IMR-90 (cell line): ENCODE measurements around the gene KRT74. TPM values are rescaled to one million over a fixed set of nuclear protein-coding genes. Genes with fewer than 3 reads are reported as not detected.

ENCODE experiments used
- ATAC-seq: fragments of 200-7000 bp; cut with Tn5 transposase; 2 replicates; pipeline ENCODE4 v1.9.1; 2020; ENCODE audit warnings: low read depth, mild to moderate bottlenecking, moderate library complexity
- BruUV-seq: library from RNA; stranded (reverse); fragments of 400-500 nt; replicated peaks from 2 replicates; lab custom pipeline; 2021; lab: Mats Ljungman, UMichigan
- CTCF ChIA-PET: fragments of 300-600 bp; formaldehyde crosslinking; extraction: SDS; loops from one replicate; lab custom pipeline; 2021; ENCODE audit warnings: antibody characterized with exemption; lab: Yijun Ruan, JAX
- POLR2A ChIA-PET: fragments of 300-600 bp; sonication (Branson Sonifier 250); formaldehyde crosslinking; loops from one replicate; lab custom pipeline; 2022; ENCODE audit warnings: antibody characterized with exemption; ENCODE audit not compliant: unreplicated experiment; lab: Charles Lee
- DNase-seq: peaks from one replicate; pipeline ENCODE4 v3.0.0; 2013
- H2AFZ ChIP-seq: replicated peaks from 2 replicates; pipeline ENCODE3; 2013; ENCODE audit warnings: low read length, mild to moderate bottlenecking; ENCODE audit not compliant: poor library complexity
- H2AK5ac ChIP-seq: 2 replicates; pipeline ENCODE4 v1.6.1; 2013; ENCODE audit warnings: low read depth, low read length, inconsistent platforms
- H2AK9ac ChIP-seq: replicated peaks from 2 replicates; pipeline ENCODE3; 2013; ENCODE audit warnings: mild to moderate bottlenecking, low read depth, low read length, moderate library complexity; ENCODE audit not compliant: poor library complexity
- H2BK120ac ChIP-seq: 2 replicates; pipeline ENCODE4 v1.6.1; 2013; ENCODE audit warnings: low read depth, low read length, inconsistent platforms
- H2BK15ac ChIP-seq: 3 replicates; pipeline ENCODE4 v1.6.1; 2013; ENCODE audit warnings: low read depth, low read length, inconsistent platforms
- H2BK20ac ChIP-seq: 2 replicates; pipeline ENCODE4 v1.6.1; 2013; ENCODE audit warnings: low read depth, mild to moderate bottlenecking, inconsistent platforms, low read length, moderate library complexity
- H2BK5ac ChIP-seq: 2 replicates; pipeline ENCODE4 v1.6.1; 2013; ENCODE audit warnings: mild to moderate bottlenecking, low read depth, low read length, inconsistent platforms; ENCODE audit not compliant: poor library complexity, severe bottlenecking
- H3K14ac ChIP-seq: replicated peaks from 2 replicates; pipeline ENCODE4 v1.6.1; 2013; ENCODE audit warnings: low read depth, low read length, inconsistent platforms
- H3K18ac ChIP-seq: 2 replicates; pipeline ENCODE4 v1.6.1; 2013; ENCODE audit warnings: low read depth, low read length, control low read depth
- H3K23ac ChIP-seq: 2 replicates; pipeline ENCODE4 v1.6.1; 2013; ENCODE audit warnings: low read depth, low read length, inconsistent platforms
- H3K27ac ChIP-seq: 2 replicates; pipeline ENCODE4 v1.5.1; 2013; ENCODE audit warnings: mild to moderate bottlenecking, control low read depth, low read length; ENCODE audit not compliant: insufficient read depth
- H3K27me3 ChIP-seq: 2 replicates; pipeline ENCODE4 v1.6.1; 2013; ENCODE audit warnings: low read length; ENCODE audit not compliant: control insufficient read depth, insufficient read depth
- H3K36me3 ChIP-seq: 2 replicates; pipeline ENCODE4 v1.6.1; 2013; ENCODE audit warnings: low read length, mixed read lengths; ENCODE audit not compliant: control insufficient read depth, insufficient read depth
- H3K4ac ChIP-seq: 2 replicates; pipeline ENCODE4 v1.6.1; 2013; ENCODE audit warnings: low read depth, low read length, inconsistent platforms
- H3K4me1 ChIP-seq: 2 replicates; pipeline ENCODE4 v1.6.1; 2013; ENCODE audit warnings: low read length, mixed read lengths; ENCODE audit not compliant: control insufficient read depth, insufficient read depth
- H3K4me2 ChIP-seq: 2 replicates; pipeline ENCODE4 v1.6.1; 2013; ENCODE audit warnings: low read depth, mild to moderate bottlenecking, control low read depth, low read length, moderate library complexity
- H3K4me3 ChIP-seq: 2 replicates; pipeline ENCODE4 v1.5.1; 2013; ENCODE audit warnings: low read depth, mild to moderate bottlenecking, control low read depth, low read length, moderate library complexity; ENCODE audit not compliant: insufficient read depth
- H3K56ac ChIP-seq: 2 replicates; pipeline ENCODE4 v1.6.1; 2013; ENCODE audit warnings: low read length, inconsistent platforms; ENCODE audit not compliant: insufficient read depth; ENCODE audit errors: extremely low read depth
- H3K79me1 ChIP-seq, 2 experiments: 2 replicates each; pipeline ENCODE4 v1.6.1; 2013; ENCODE audit warnings: low read length in 2 of 2, inconsistent platforms in 1 of 2, low read depth in 1 of 2
- H3K9ac ChIP-seq: 2 replicates; pipeline ENCODE4 v1.6.1; 2013; ENCODE audit warnings: low read depth, low read length, control low read depth
- H3K9me1 ChIP-seq: 2 replicates; pipeline ENCODE4 v1.6.1; 2013; ENCODE audit warnings: low read length, inconsistent platforms; ENCODE audit not compliant: insufficient read depth
- H3K9me3 ChIP-seq: 2 replicates; pipeline ENCODE4 v1.6.1; 2013; ENCODE audit warnings: low read length; ENCODE audit not compliant: control insufficient read depth, insufficient read depth
- H4K20me1 ChIP-seq: 2 replicates; pipeline ENCODE4 v1.6.1; 2013; ENCODE audit warnings: low read length, inconsistent platforms; ENCODE audit not compliant: insufficient read depth
- H4K5ac ChIP-seq: 2 replicates; pipeline ENCODE4 v1.6.1; 2013; ENCODE audit warnings: mild to moderate bottlenecking, low read depth, low read length, control low read depth
- H4K8ac ChIP-seq, 2 experiments: 2 replicates each; pipeline ENCODE4 v1.6.1; 2013; ENCODE audit warnings: low read depth in 2 of 2, low read length in 2 of 2, control low read depth in 1 of 2, inconsistent platforms in 1 of 2
- H4K91ac ChIP-seq: 2 replicates; pipeline ENCODE4 v1.6.1; 2013; ENCODE audit warnings: low read depth, low read length, inconsistent platforms; ENCODE audit not compliant: insufficient read depth
- BHLHE40 ChIP-seq: fragments of 150-350 bp; IDR thresholded peaks from 2 replicates; pipeline ENCODE4 v1.6.1; 2016; ENCODE audit warnings: mild to moderate bottlenecking, low read depth, low read length
- CHD1 ChIP-seq: IDR thresholded peaks from 2 replicates; pipeline ENCODE4 v1.6.1; 2012; ENCODE audit warnings: low read depth, low read length, improper control_type of control experiment
- FOS ChIP-seq: fragments of 150-350 bp; IDR thresholded peaks from 2 replicates; pipeline ENCODE4 v1.6.1; 2016; ENCODE audit warnings: low read depth, low read length
- MAFK ChIP-seq: IDR thresholded peaks from 2 replicates; pipeline ENCODE4 v1.6.1; 2012; ENCODE audit warnings: low read depth, low read length, improper control_type of control experiment
- MAZ ChIP-seq: IDR thresholded peaks from 2 replicates; pipeline ENCODE4 v1.6.1; 2012; ENCODE audit warnings: low read depth, mild to moderate bottlenecking, low read length, improper control_type of control experiment, moderate library complexity, borderline replicate concordance
- MXI1 ChIP-seq: IDR thresholded peaks from 2 replicates; pipeline ENCODE4 v1.6.1; 2012; ENCODE audit warnings: low read depth, mild to moderate bottlenecking, low read length, moderate library complexity, borderline replicate concordance
- POLR2A ChIP-seq: IDR thresholded peaks from 2 replicates; pipeline ENCODE4 v1.6.1; 2012; ENCODE audit warnings: mild to moderate bottlenecking, low read depth, low read length
- RAD21 ChIP-seq: IDR thresholded peaks from 2 replicates; pipeline ENCODE4 v1.6.1; 2012; ENCODE audit warnings: low read length, improper control_type of control experiment
- RCOR1 ChIP-seq: IDR thresholded peaks from 2 replicates; pipeline ENCODE4 v1.6.1; 2012; ENCODE audit warnings: mild to moderate bottlenecking, low read length, improper control_type of control experiment; ENCODE audit not compliant: insufficient replicate concordance
- RFX5 ChIP-seq: IDR thresholded peaks from 2 replicates; pipeline ENCODE4 v1.8.0; 2012; ENCODE audit warnings: low read depth, mild to moderate bottlenecking, low read length, moderate library complexity
- SMC3 ChIP-seq: fragments of 150-350 bp; IDR thresholded peaks from 2 replicates; pipeline ENCODE4 v1.6.1; 2016; ENCODE audit warnings: low read depth, mild to moderate bottlenecking, antibody characterized with exemption, low read length, moderate library complexity
- WGBS, 2 experiments: methylation state at CpG; one replicate each; pipeline versions ENCODE4 v1.1.5 to v1.1.7; 2013; ENCODE audit warnings: missing lambda C conversion rate in 2 of 2; ENCODE audit not compliant: insufficient read length in 1 of 2; ENCODE audit errors: extremely low coverage in 2 of 2; 5-methylcytosine and 5-hydroxymethylcytosine counted together
- dilution Hi-C: fragments of 300-500 bp; cut with HindIII; formaldehyde crosslinking; loops from one replicate; pipeline ENCODE4 v1.14.3; 2018; ENCODE audit warnings: low sequenced_read_pairs; ENCODE audit not compliant: unreplicated experiment
- in situ Hi-C: fragments of 300-500 bp; cut with MboI; formaldehyde crosslinking; loops from 3 replicates; pipeline ENCODE4 v1.14.3; 2019; ENCODE audit warnings: low sequenced_read_pairs, inconsistent platforms, mixed read lengths
- intact Hi-C: fragments of 100-400 bp; cut with micrococcal nuclease; formaldehyde crosslinking; loops from 2 replicates; pipeline ENCODE4 v1.10.0; 2022
- polyA plus RNA-seq, 3 experiments: library from polyadenylated mRNA; depleted of rRNA; stranded (reverse); fragments of >200 nt; gene quantifications; 2 replicates each; pipeline ENCODE4 v1.2.3, GENCODE V29; 2012; ENCODE audit warnings: low replicate concordance in 1 of 3
- total RNA-seq: library from RNA; depleted of rRNA; stranded (reverse); fragments of >200 nt; gene quantifications from 2 replicates; pipeline ENCODE4 v1.2.3, GENCODE V29; 2012
- TF ChIP-seq, protein P1 (sequence below): fragments of 150-350 bp; IDR thresholded peaks from 2 replicates; pipeline ENCODE4 v1.6.1; 2016; ENCODE audit warnings: low read depth, mild to moderate bottlenecking, low read length, moderate library complexity, borderline replicate concordance
- TF ChIP-seq, protein P2 (sequence below): conservative IDR thresholded peaks from 2 replicates; pipeline ENCODE4 v1.5.1; 2012; ENCODE audit warnings: mild to moderate bottlenecking, low read depth, low read length, improper control_type of control experiment
- TF ChIP-seq, protein P3 (sequence below): fragments of 150-350 bp; IDR thresholded peaks from 2 replicates; pipeline ENCODE4 v1.6.1; 2017; ENCODE audit warnings: mild to moderate bottlenecking, antibody characterized with exemption, low read length, low read depth

Gene KRT74
- total and polyA plus RNA-seq, 2 of the 4 experiments (the other 2 are of a cell fraction), result not detected

DNA sequence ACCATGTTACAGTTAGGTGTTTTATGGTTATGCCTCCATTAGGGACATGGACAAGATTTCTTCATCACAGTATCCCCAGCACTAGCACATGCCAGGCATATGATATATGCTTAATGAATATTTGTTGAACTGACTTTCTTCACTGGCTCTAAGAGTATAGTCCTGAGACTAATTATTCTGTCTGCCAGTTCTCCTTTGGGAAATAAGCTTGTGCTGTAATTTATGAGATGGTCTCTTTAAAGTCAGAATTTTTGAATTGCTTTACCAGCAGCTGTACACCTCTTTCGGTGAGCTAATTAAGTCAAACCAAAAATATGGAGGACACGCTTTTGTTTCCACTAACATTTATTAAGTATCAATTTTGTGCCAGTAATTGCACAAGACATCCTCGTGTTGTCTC is 32.5 kb upstream of the KRT74 start:
- ChIA-PET POLR2A (no interaction called here), CTCF (no interaction called here)
- no peak overlapping the region for H2AFZ ChIP-seq
- DNase-seq (no peak), ATAC-seq (no peak)
- no peak overlapping the region for H4K91ac ChIP-seq
- H3K4me3 ChIP-seq, result no peak overlapping the region
- H3K18ac ChIP-seq, result no peak overlapping the region
- H3K79me1 ChIP-seq, result no peaks in the 10 kb centered on the region
- no CpG with 5 or more reads among the region's 3 CpGs for WGBS, 2 experiments
- H3K9me3 ChIP-seq, result no peaks in the 10 kb centered on the region
- no peak overlapping the region for H3K14ac ChIP-seq
- no peak overlapping the region for H3K4ac ChIP-seq
- intact Hi-C loops, result no loop called here
- no peak overlapping the region for H3K23ac ChIP-seq
- H3K56ac ChIP-seq, result no peak overlapping the region
- in situ Hi-C loops, result no loop called here
- no TSS peak for BruUV-seq
- H3K27ac ChIP-seq, result no peak overlapping the region
- H2BK20ac ChIP-seq, result no peak overlapping the region
- no peak overlapping the region for H3K9ac ChIP-seq
- no peaks in the 10 kb centered on the region for H3K9me1 ChIP-seq
- H3K36me3 ChIP-seq, result no peaks in the 10 kb centered on the region
- no peak overlapping the region for H2AK5ac ChIP-seq
- no peak overlapping the region for H4K5ac ChIP-seq
- H3K4me2 ChIP-seq, result no peak overlapping the region
- no peak overlapping the region for H2AK9ac ChIP-seq
- no peak overlapping the region for H4K8ac ChIP-seq
- no peaks in the 10 kb centered on the region for H3K4me1 ChIP-seq
- H2BK15ac ChIP-seq, result no peak overlapping the region
- peaks cover 41% of the 10 kb centered on the region for H3K27me3 ChIP-seq
- dilution Hi-C loops, result no loop called here
- TF ChIP-seq, protein P1, sequence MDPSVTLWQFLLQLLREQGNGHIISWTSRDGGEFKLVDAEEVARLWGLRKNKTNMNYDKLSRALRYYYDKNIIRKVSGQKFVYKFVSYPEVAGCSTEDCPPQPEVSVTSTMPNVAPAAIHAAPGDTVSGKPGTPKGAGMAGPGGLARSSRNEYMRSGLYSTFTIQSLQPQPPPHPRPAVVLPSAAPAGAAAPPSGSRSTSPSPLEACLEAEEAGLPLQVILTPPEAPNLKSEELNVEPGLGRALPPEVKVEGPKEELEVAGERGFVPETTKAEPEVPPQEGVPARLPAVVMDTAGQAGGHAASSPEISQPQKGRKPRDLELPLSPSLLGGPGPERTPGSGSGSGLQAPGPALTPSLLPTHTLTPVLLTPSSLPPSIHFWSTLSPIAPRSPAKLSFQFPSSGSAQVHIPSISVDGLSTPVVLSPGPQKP, result no peak
- TF ChIP-seq MXI1, result no peak
- TF ChIP-seq CHD1, result no peak
- no peak for TF ChIP-seq RCOR1
- no peak for TF ChIP-seq FOS
- no peak for TF ChIP-seq BHLHE40
- TF ChIP-seq MAFK, result no peak
- no peak for TF ChIP-seq MAZ
- TF ChIP-seq RFX5, result no peak
- TF ChIP-seq, protein P2, sequence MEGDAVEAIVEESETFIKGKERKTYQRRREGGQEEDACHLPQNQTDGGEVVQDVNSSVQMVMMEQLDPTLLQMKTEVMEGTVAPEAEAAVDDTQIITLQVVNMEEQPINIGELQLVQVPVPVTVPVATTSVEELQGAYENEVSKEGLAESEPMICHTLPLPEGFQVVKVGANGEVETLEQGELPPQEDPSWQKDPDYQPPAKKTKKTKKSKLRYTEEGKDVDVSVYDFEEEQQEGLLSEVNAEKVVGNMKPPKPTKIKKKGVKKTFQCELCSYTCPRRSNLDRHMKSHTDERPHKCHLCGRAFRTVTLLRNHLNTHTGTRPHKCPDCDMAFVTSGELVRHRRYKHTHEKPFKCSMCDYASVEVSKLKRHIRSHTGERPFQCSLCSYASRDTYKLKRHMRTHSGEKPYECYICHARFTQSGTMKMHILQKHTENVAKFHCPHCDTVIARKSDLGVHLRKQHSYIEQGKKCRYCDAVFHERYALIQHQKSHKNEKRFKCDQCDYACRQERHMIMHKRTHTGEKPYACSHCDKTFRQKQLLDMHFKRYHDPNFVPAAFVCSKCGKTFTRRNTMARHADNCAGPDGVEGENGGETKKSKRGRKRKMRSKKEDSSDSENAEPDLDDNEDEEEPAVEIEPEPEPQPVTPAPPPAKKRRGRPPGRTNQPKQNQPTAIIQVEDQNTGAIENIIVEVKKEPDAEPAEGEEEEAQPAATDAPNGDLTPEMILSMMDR, result no peak
- TF ChIP-seq POLR2A, result no peak
- no peak for TF ChIP-seq RAD21
- TF ChIP-seq, protein P3, sequence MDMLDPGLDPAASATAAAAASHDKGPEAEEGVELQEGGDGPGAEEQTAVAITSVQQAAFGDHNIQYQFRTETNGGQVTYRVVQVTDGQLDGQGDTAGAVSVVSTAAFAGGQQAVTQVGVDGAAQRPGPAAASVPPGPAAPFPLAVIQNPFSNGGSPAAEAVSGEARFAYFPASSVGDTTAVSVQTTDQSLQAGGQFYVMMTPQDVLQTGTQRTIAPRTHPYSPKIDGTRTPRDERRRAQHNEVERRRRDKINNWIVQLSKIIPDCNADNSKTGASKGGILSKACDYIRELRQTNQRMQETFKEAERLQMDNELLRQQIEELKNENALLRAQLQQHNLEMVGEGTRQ, result no peak
- no peak for TF ChIP-seq SMC3
- H2BK5ac ChIP-seq, result no peak overlapping the region
- no peak overlapping the region for H2BK120ac ChIP-seq
- H4K20me1 ChIP-seq, result no peaks in the 10 kb centered on the region
